Mesenchymal stem cell (in vitro differentiated cells and primary cell): ENCODE data around the gene ZNF770.
"Not testable (repeated sequence)": the region's sequence is repeated elsewhere in the genome, so short reads cannot be mapped to it uniquely, and the experiment has no call there.

Experiments
- DNase-seq: peaks from one replicate; pipeline ENCODE4 v3.0.0-alpha.2; 2013
- H2AFZ ChIP-seq: one replicate; pipeline ENCODE4 v1.6.1; 2013; ENCODE audit warnings: low read depth, mild to moderate bottlenecking, control low read depth, inconsistent platforms, low read length, moderate library complexity
- H2AK5ac ChIP-seq: 2 replicates; pipeline ENCODE4 v1.6.1; 2013; ENCODE audit warnings: low read length, moderate library complexity, mild to moderate bottlenecking, inconsistent platforms; ENCODE audit not compliant: severe bottlenecking
- H2BK120ac ChIP-seq: one replicate; pipeline ENCODE4 v1.6.1; 2013; ENCODE audit warnings: low read depth, mild to moderate bottlenecking, inconsistent platforms, low read length, moderate library complexity
- H2BK12ac ChIP-seq, 2 experiments: one replicate each; pipeline ENCODE4 v1.6.1; 2013; ENCODE audit warnings: inconsistent platforms in 2 of 2, low read length in 2 of 2, mild to moderate bottlenecking in 2 of 2, moderate library complexity in 2 of 2, control low read depth in 1 of 2
- H2BK15ac ChIP-seq: one replicate; pipeline ENCODE4 v1.6.1; 2013; ENCODE audit warnings: mild to moderate bottlenecking, low read depth, inconsistent platforms; ENCODE audit not compliant: poor library complexity, severe bottlenecking
- H2BK5ac ChIP-seq: 2 replicates; pipeline ENCODE4 v1.6.1; 2013; ENCODE audit warnings: low read depth, mild to moderate bottlenecking, low read length, control low read depth, inconsistent platforms; ENCODE audit not compliant: poor library complexity, severe bottlenecking
- H3K14ac ChIP-seq, 2 experiments: one replicate each; pipeline ENCODE4 v1.6.1; 2013; ENCODE audit warnings: inconsistent platforms in 2 of 2, low read length in 2 of 2, control low read depth in 1 of 2, mild to moderate bottlenecking in 1 of 2, moderate library complexity in 1 of 2
- H3K18ac ChIP-seq, 2 experiments: one replicate each; pipeline ENCODE4 v1.6.1; 2013; ENCODE audit warnings: inconsistent platforms in 2 of 2, low read length in 2 of 2, control low read depth in 1 of 2, low read depth in 1 of 2, mild to moderate bottlenecking in 1 of 2
- H3K23ac ChIP-seq, 2 experiments: one replicate each; pipeline ENCODE4 v1.6.1; 2013; ENCODE audit warnings: inconsistent platforms in 2 of 2, low read length in 2 of 2, mild to moderate bottlenecking in 2 of 2, moderate library complexity in 2 of 2, control low read depth in 1 of 2
- H3K27ac ChIP-seq: 2 replicates; pipeline ENCODE4 v1.5.1; 2013; ENCODE audit warnings: mild to moderate bottlenecking, moderate library complexity, low read length, control low read depth, inconsistent platforms; ENCODE audit not compliant: poor library complexity, severe bottlenecking
- H3K27me3 ChIP-seq, 2 experiments: 2 replicates each; pipeline versions ENCODE4 v1.6.1 to v1.7.0; 2013; ENCODE audit warnings: low read length in 2 of 2, mild to moderate bottlenecking in 2 of 2, moderate library complexity in 2 of 2, control low read depth in 1 of 2, inconsistent platforms in 1 of 2; ENCODE audit not compliant: control insufficient read depth in 1 of 2, insufficient read depth in 1 of 2
- H3K36me3 ChIP-seq, 2 experiments: 2 replicates each; pipeline versions ENCODE4 v1.6.1 to v1.7.0; 2013; ENCODE audit warnings: low read length in 2 of 2, control low read depth in 1 of 2, inconsistent platforms in 1 of 2, low read depth in 1 of 2, mild to moderate bottlenecking in 1 of 2; ENCODE audit not compliant: insufficient read depth in 2 of 2, control insufficient read depth in 1 of 2
- H3K4ac ChIP-seq, 2 experiments: one replicate each; pipeline ENCODE4 v1.6.1; 2013; ENCODE audit warnings: inconsistent platforms in 2 of 2, low read length in 2 of 2, mild to moderate bottlenecking in 2 of 2, moderate library complexity in 2 of 2, control low read depth in 1 of 2, low read depth in 1 of 2
- H3K4me1 ChIP-seq: 2 replicates; pipeline ENCODE4 v1.6.1; 2013; ENCODE audit warnings: low read depth, low read length, control low read depth; ENCODE audit not compliant: control insufficient read depth, insufficient read depth
- H3K4me2 ChIP-seq: 2 replicates; pipeline ENCODE4 v1.6.1; 2013; ENCODE audit warnings: low read length, mild to moderate bottlenecking, inconsistent platforms; ENCODE audit not compliant: poor library complexity, severe bottlenecking
- H3K4me3 ChIP-seq, 2 experiments: 2 replicates each; pipeline versions ENCODE4 v1.5.1 to v1.7.0; 2013; ENCODE audit warnings: low read length in 2 of 2, mild to moderate bottlenecking in 2 of 2, control low read depth in 1 of 2, low read depth in 1 of 2; ENCODE audit not compliant: insufficient read depth in 1 of 2
- H3K79me1 ChIP-seq: replicated peaks from 2 replicates; pipeline ENCODE4 v1.6.1; 2013; ENCODE audit warnings: mild to moderate bottlenecking, control low read depth, low read length, inconsistent platforms; ENCODE audit not compliant: poor library complexity, severe bottlenecking
- H3K9ac ChIP-seq: 2 replicates; pipeline ENCODE4 v1.7.0; 2013; ENCODE audit warnings: mild to moderate bottlenecking, low read length, moderate library complexity
- H3K9me3 ChIP-seq: 2 replicates; pipeline ENCODE4 v1.7.0; 2013; ENCODE audit warnings: mild to moderate bottlenecking, low read length; ENCODE audit not compliant: control insufficient read depth
- H4K8ac ChIP-seq: one replicate; pipeline ENCODE4 v1.6.1; 2013; ENCODE audit warnings: inconsistent platforms, mild to moderate bottlenecking, low read length, moderate library complexity
- H4K91ac ChIP-seq: one replicate; pipeline ENCODE4 v1.6.1; 2013; ENCODE audit warnings: mild to moderate bottlenecking, low read length, inconsistent platforms
- WGBS: methylation state at CpG from one replicate; pipeline ENCODE4 v1.1.7; 2013; ENCODE audit warnings: mixed read lengths; 5-methylcytosine and 5-hydroxymethylcytosine counted together

ZNF770 gene

DNA sequence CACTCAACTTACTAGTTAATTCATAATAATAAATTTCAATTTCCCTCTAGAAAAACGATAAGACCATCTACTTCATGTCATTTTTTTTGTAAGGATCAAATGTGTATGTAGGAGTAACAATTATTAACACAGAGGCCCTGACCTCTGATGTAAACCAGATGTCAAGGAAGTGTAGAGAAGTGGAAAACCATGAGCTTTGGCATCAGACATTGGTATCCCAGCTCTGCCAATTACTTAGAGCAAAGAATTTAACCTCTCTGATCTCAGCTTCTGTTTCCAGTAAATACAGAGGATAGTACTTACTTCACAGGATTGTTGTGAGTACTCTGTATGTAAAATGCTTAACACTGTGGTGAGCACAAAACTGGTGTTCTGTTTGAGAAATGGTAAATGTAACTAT lies 36.1 kb downstream of the ZNF770 start:
- no peak overlapping the region for H3K4me3 ChIP-seq
- no peak overlapping the region for H4K91ac ChIP-seq
- no peak overlapping the region for H2AFZ ChIP-seq
- H2BK120ac ChIP-seq: no peak overlapping the region
- H3K4me2 ChIP-seq: no peak overlapping the region
- no peaks in the 10 kb centered on the region for H3K4me1 ChIP-seq
- H3K23ac ChIP-seq: no peak overlapping the region
- no peak overlapping the region for H2BK5ac ChIP-seq
- no peak overlapping the region for H2BK15ac ChIP-seq
- H2BK12ac ChIP-seq: no peak overlapping the region
- H3K18ac ChIP-seq: no peak overlapping the region
- H3K9ac ChIP-seq: peak overlapping the region; percentile 8
- DNase-seq: peak; percentile 15
- H3K27me3 ChIP-seq: no peaks in the 10 kb centered on the region
- no CpG with 5 or more reads among the region's 1 CpG for WGBS
- no peak overlapping the region for H3K14ac ChIP-seq
- peak overlapping the region; percentile 8 for H3K27ac ChIP-seq
- H3K36me3 ChIP-seq: peaks cover 12 to 37% of the 10 kb centered on the region in 2 experiments
- H3K4ac ChIP-seq: no peak overlapping the region
- no peak overlapping the region for H4K8ac ChIP-seq
- H3K9me3 ChIP-seq: no peaks in the 10 kb centered on the region
- no peak overlapping the region for H2AK5ac ChIP-seq
- peaks cover 11% of the 10 kb centered on the region for H3K79me1 ChIP-seq

DNA sequence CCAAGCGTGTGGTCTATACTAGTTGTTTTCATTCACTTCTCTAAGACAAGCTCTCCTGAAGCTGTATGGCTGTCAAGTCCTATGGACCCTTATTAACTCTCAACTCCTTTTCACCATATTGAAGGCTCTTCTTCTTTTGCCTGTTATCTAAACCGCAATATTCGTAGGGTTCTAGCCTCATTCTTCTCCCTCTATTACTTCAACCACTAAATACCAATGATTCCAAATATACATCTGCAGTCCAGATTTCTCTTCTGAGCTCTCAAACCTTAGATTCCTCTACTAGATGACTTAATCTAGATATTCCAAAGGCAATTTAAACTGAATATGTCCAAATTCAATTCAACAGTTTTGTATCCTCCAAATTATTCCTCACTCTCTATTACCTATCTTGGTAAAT lies 43.2 kb downstream of the ZNF770 start:
- Histone ChIP-seq H3K9me3 (no peaks in the 10 kb centered on the region), H2BK120ac (no peak overlapping the region)

DNA sequence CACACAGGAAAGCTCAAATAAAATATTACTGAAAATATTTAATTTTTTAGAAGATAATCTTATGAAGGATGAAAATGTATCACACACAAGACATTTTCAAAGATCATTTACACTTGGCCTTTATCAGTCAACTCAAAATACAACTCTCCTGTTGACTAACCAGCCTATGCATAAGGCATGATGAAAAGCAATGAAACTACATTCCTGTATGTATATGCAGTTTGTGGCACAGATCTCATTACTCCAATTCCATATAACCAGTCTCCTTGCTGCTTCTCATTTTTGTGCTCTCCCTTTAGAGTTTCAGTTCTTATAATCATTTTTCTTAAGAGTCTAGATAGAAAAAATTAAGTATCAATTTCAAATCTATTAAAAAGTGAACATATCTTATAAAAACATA lies 44.4 kb downstream of the ZNF770 start:
- no peak overlapping the region for H3K4me2 ChIP-seq
- H3K14ac ChIP-seq: no peak overlapping the region
- no peak for DNase-seq
- H2BK12ac ChIP-seq: no peak overlapping the region
- H3K9ac ChIP-seq: no peak overlapping the region
- H3K23ac ChIP-seq: no peak overlapping the region
- no peak overlapping the region for H2BK15ac ChIP-seq
- H4K91ac ChIP-seq: no peak overlapping the region
- no peak overlapping the region for H2AK5ac ChIP-seq
- no peak overlapping the region for H3K27ac ChIP-seq
- H2AFZ ChIP-seq: no peak overlapping the region
- H3K27me3 ChIP-seq: no peaks in the 10 kb centered on the region
- no peaks in the 10 kb centered on the region for H3K4me1 ChIP-seq
- H3K79me1 ChIP-seq: peaks cover 5% of the 10 kb centered on the region
- no peak overlapping the region for H2BK120ac ChIP-seq
- no peak overlapping the region for H4K8ac ChIP-seq
- H2BK5ac ChIP-seq: no peak overlapping the region
- no peak overlapping the region for H3K4me3 ChIP-seq
- H3K18ac ChIP-seq: no peak overlapping the region
- no peaks in the 10 kb centered on the region for H3K9me3 ChIP-seq
- H3K36me3 ChIP-seq: peaks cover 10 to 73% of the 10 kb centered on the region in 2 experiments
- no peak overlapping the region for H3K4ac ChIP-seq

More for the DNA sequence above, 43.2 kb downstream of the ZNF770 start:
- 96% methylated on average over 3 of the region's 3 CpGs for WGBS
- Histone ChIP-seq H2BK15ac (no peak overlapping the region), H3K79me1 (peaks cover 7% of the 10 kb centered on the region), H3K4ac (no peak overlapping the region), H3K27ac (no peak overlapping the region), H3K27me3 (no peaks in the 10 kb centered on the region), H3K9ac (no peak overlapping the region), H3K4me1 (no peaks in the 10 kb centered on the region), H3K4me3 (no peak overlapping the region), H4K8ac (no peak overlapping the region), H3K36me3 (peaks cover 9 to 62% of the 10 kb centered on the region in 2 experiments), H2BK12ac (no peak overlapping the region), H2BK5ac (no peak overlapping the region), H3K23ac (no peak overlapping the region), H2AK5ac (no peak overlapping the region), H3K18ac (no peak overlapping the region), H3K4me2 (no peak overlapping the region), H2AFZ (no peak overlapping the region), H3K14ac (no peak overlapping the region), H4K91ac (no peak overlapping the region)
- no peak for DNase-seq

DNA sequence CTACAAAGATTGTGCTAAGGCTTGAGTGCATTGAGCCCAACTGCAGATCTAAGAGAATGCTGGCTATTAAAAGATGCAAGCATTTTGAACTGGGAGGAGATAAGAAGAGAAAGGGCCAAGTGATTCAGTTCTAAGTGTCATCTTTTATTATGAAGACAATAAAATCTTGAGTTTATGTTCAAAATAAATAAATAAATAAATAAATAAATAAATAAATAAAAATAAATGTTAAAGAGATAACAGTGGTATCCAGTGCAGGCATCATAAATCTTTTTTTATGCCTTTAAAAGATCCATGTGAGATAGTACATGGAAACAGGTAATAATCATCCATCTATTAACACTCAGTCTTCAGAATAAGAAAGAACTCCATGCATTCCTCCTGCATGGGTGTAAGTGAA lies 44.8 kb downstream of the ZNF770 start:
- not testable (repeated sequence) for H4K8ac ChIP-seq, H2AK5ac ChIP-seq, H3K27ac ChIP-seq, H3K27me3 ChIP-seq, H3K18ac ChIP-seq, H3K14ac ChIP-seq, DNase-seq, H2AFZ ChIP-seq, H2BK5ac ChIP-seq, H2BK15ac ChIP-seq, H3K23ac ChIP-seq, H3K79me1 ChIP-seq, H3K4me2 ChIP-seq, H3K4ac ChIP-seq, H2BK120ac ChIP-seq, H3K4me1 ChIP-seq, H4K91ac ChIP-seq, H2BK12ac ChIP-seq, H3K4me3 ChIP-seq, H3K9me3 ChIP-seq, H3K9ac ChIP-seq
- H3K36me3 ChIP-seq: peaks cover 11 to 75% of the 10 kb centered on the region in 2 experiments
